ENCODE measurements around the gene ADGRG3.

DNA sequence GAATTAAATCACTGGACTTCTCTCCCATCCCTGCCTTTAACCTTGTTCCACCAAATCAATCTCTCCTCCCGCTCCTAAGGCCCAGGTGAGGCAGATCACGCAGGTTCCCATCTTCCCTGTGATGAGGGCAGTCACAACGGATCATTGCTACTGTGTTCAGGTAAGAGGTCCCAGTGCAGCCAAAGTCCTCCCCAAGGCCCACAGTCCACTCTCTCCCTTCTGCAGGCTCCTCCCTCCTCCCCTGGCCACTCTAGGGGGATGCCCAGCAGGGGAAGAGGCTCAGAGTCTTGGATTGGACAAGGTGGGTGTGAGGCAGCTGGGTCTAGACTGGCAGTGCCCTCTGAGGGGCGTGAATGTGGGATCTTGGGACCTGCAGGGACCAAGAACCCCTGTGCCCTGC lies 2.6 kb upstream of the ADGRG3 start:
- TF ChIP-seq POLR2A (IDR thresholded peaks at IDR 0.05; ENCODE audit: low read depth, low read length), result no peak
- no peak for TF ChIP-seq SPI1 (IDR thresholded peaks at IDR 0.05; ENCODE audit: low read depth, low read length)

Data from GM12891 (cell line).